Measurements from ENCODE around the gene SCART1.

The SCART1 gene

GRCh38 chr10:133445751-133446708 is 7.7 kb upstream of the SCART1 start:
- Histone ChIP-seq H3K27me3 (ENCODE audit: control insufficient read depth in 1 of 2, insufficient read depth in 2 of 2, low read length in 2 of 2) (peaks cover 0 to 5% of the 10 kb centered on the region in 2 donors), H3K27ac (ENCODE audit: low read length) (no peak overlapping the region), H3K36me3 (ENCODE audit: control insufficient read depth in 2 of 2, insufficient read depth in 2 of 2, low read length in 2 of 2) (peaks cover 0 to 4% of the 10 kb centered on the region in 2 donors), H3K4me3 (ENCODE audit: low read length in 2 of 2) (no peak overlapping the region), H3K9me3 (ENCODE audit: control insufficient read depth in 2 of 2, low read length in 2 of 2) (peaks cover 10 to 20% of the 10 kb centered on the region in 2 donors), H3K9ac (ENCODE audit: low read length in 2 of 2) (no peak overlapping the region), H3K4me1 (ENCODE audit: control insufficient read depth, insufficient read depth, low read length) (no peaks in the 10 kb centered on the region)

GRCh38 chr10:133446979-133447378 is 6.8 kb upstream of the SCART1 start:
- Histone ChIP-seq H3K4me1 (ENCODE audit: control insufficient read depth, insufficient read depth, low read length) (no peaks in the 10 kb centered on the region), H3K27me3 (ENCODE audit: control insufficient read depth in 1 of 2, insufficient read depth in 2 of 2, low read length in 2 of 2) (peaks cover 0 to 5% of the 10 kb centered on the region in 2 donors), H3K36me3 (ENCODE audit: control insufficient read depth in 2 of 2, insufficient read depth in 2 of 2, low read length in 2 of 2) (peaks cover 0 to 4% of the 10 kb centered on the region in 2 donors), H3K9me3 (ENCODE audit: control insufficient read depth in 2 of 2, low read length in 2 of 2) (peaks cover 10 to 20% of the 10 kb centered on the region in 2 donors), H3K9ac (ENCODE audit: low read length in 2 of 2) (no peak overlapping the region), H3K4me3 (ENCODE audit: low read length in 2 of 2) (no peak overlapping the region), H3K27ac (ENCODE audit: low read length) (no peak overlapping the region)

- Histone ChIP-seq H3K36me3 (ENCODE audit: control insufficient read depth in 2 of 2, insufficient read depth in 2 of 2, low read length in 2 of 2) (peaks cover 0 to 2% of the 10 kb centered on the region in 2 donors), H3K27me3 (ENCODE audit: control insufficient read depth in 1 of 2, insufficient read depth in 2 of 2, low read length in 2 of 2) (peaks cover 0 to 4% of the 10 kb centered on the region in 2 donors), H3K4me3 (ENCODE audit: low read length in 2 of 2) (no peak overlapping the region), H3K9ac (ENCODE audit: low read length in 2 of 2) (no peak overlapping the region), H3K9me3 (ENCODE audit: control insufficient read depth in 2 of 2, low read length in 2 of 2) (peaks cover 10 to 20% of the 10 kb centered on the region in 2 donors), H3K4me1 (ENCODE audit: control insufficient read depth, insufficient read depth, low read length) (no peaks in the 10 kb centered on the region), H3K27ac (ENCODE audit: low read length) (no peak overlapping the region)
Observed at GRCh38 chr10:133448120-133448519, 5.6 kb upstream of the SCART1 start.

- peaks cover 10 to 17% of the 10 kb centered on the region in 2 donors for H3K9me3 ChIP-seq (ENCODE audit: control insufficient read depth in 2 of 2, low read length in 2 of 2)
- H3K36me3 ChIP-seq (ENCODE audit: control insufficient read depth in 2 of 2, insufficient read depth in 2 of 2, low read length in 2 of 2): no peaks in the 10 kb centered on the region
- H3K4me3 ChIP-seq (ENCODE audit: low read length in 2 of 2): no peak overlapping the region
- H3K9ac ChIP-seq (ENCODE audit: low read length in 2 of 2): no peak overlapping the region
- H3K27ac ChIP-seq (ENCODE audit: low read length): no peak overlapping the region
- H3K27me3 ChIP-seq (ENCODE audit: control insufficient read depth in 1 of 2, insufficient read depth in 2 of 2, low read length in 2 of 2): no peaks in the 10 kb centered on the region
- H3K4me1 ChIP-seq (ENCODE audit: control insufficient read depth, insufficient read depth, low read length): no peaks in the 10 kb centered on the region
Observed at GRCh38 chr10:133451346-133451745, 2.4 kb upstream of the SCART1 start.

- H3K4me3 ChIP-seq (ENCODE audit: low read length in 2 of 2): no peak overlapping the region
- no peak overlapping the region for H3K27ac ChIP-seq (ENCODE audit: low read length)
- no peak overlapping the region for H3K9ac ChIP-seq (ENCODE audit: low read length in 2 of 2)
- peaks cover 6 to 8% of the 10 kb centered on the region in 2 donors for H3K9me3 ChIP-seq (ENCODE audit: control insufficient read depth in 2 of 2, low read length in 2 of 2)
- H3K4me1 ChIP-seq (ENCODE audit: control insufficient read depth, insufficient read depth, low read length): no peaks in the 10 kb centered on the region
- H3K27me3 ChIP-seq (ENCODE audit: control insufficient read depth in 1 of 2, insufficient read depth in 2 of 2, low read length in 2 of 2): no peaks in the 10 kb centered on the region
- no peaks in the 10 kb centered on the region for H3K36me3 ChIP-seq (ENCODE audit: control insufficient read depth in 2 of 2, insufficient read depth in 2 of 2, low read length in 2 of 2)
Observed at GRCh38 chr10:133452453-133452852, 1.3 kb upstream of the SCART1 start.

- Histone ChIP-seq H3K4me1 (ENCODE audit: control insufficient read depth, insufficient read depth, low read length) (no peaks in the 10 kb centered on the region), H3K4me3 (ENCODE audit: low read length in 2 of 2) (no peak overlapping the region), H3K36me3 (ENCODE audit: control insufficient read depth in 2 of 2, insufficient read depth in 2 of 2, low read length in 2 of 2) (no peaks in the 10 kb centered on the region), H3K9ac (ENCODE audit: low read length in 2 of 2) (no peak overlapping the region), H3K9me3 (ENCODE audit: control insufficient read depth in 2 of 2, low read length in 2 of 2) (no peaks in the 10 kb centered on the region), H3K27ac (ENCODE audit: low read length) (no peak overlapping the region), H3K27me3 (ENCODE audit: control insufficient read depth in 1 of 2, insufficient read depth in 2 of 2, low read length in 2 of 2) (no peaks in the 10 kb centered on the region)
Observed at GRCh38 chr10:133454204-133454893, 604 bp downstream of the SCART1 start.

GRCh38 chr10:133455196-133455595 is 1.5 kb downstream of the SCART1 start:
- no peaks in the 10 kb centered on the region for H3K9me3 ChIP-seq (ENCODE audit: control insufficient read depth in 2 of 2, low read length in 2 of 2)
- H3K4me3 ChIP-seq (ENCODE audit: low read length in 2 of 2): no peak overlapping the region
- H3K4me1 ChIP-seq (ENCODE audit: control insufficient read depth, insufficient read depth, low read length): no peaks in the 10 kb centered on the region
- no peak overlapping the region for H3K27ac ChIP-seq (ENCODE audit: low read length)
- no peaks in the 10 kb centered on the region for H3K27me3 ChIP-seq (ENCODE audit: control insufficient read depth in 1 of 2, insufficient read depth in 2 of 2, low read length in 2 of 2)
- H3K36me3 ChIP-seq (ENCODE audit: control insufficient read depth in 2 of 2, insufficient read depth in 2 of 2, low read length in 2 of 2): no peaks in the 10 kb centered on the region
- no peak overlapping the region for H3K9ac ChIP-seq (ENCODE audit: low read length in 2 of 2)

- Histone ChIP-seq H3K9me3 (ENCODE audit: control insufficient read depth in 2 of 2, low read length in 2 of 2) (no peaks in the 10 kb centered on the region), H3K27ac (ENCODE audit: low read length) (no peak overlapping the region), H3K4me3 (ENCODE audit: low read length in 2 of 2) (no peak overlapping the region), H3K36me3 (ENCODE audit: control insufficient read depth in 2 of 2, insufficient read depth in 2 of 2, low read length in 2 of 2) (no peaks in the 10 kb centered on the region), H3K27me3 (ENCODE audit: control insufficient read depth in 1 of 2, insufficient read depth in 2 of 2, low read length in 2 of 2) (no peaks in the 10 kb centered on the region), H3K4me1 (ENCODE audit: control insufficient read depth, insufficient read depth, low read length) (no peaks in the 10 kb centered on the region), H3K9ac (ENCODE audit: low read length in 2 of 2) (no peak overlapping the region)
Observed at GRCh38 chr10:133455611-133456031, 1.9 kb downstream of the SCART1 start.

- H3K27me3 ChIP-seq (ENCODE audit: control insufficient read depth in 1 of 2, insufficient read depth in 2 of 2, low read length in 2 of 2): no peaks in the 10 kb centered on the region
- no peaks in the 10 kb centered on the region for H3K36me3 ChIP-seq (ENCODE audit: control insufficient read depth in 2 of 2, insufficient read depth in 2 of 2, low read length in 2 of 2)
- H3K4me3 ChIP-seq (ENCODE audit: low read length in 2 of 2): no peak overlapping the region
- no peaks in the 10 kb centered on the region for H3K9me3 ChIP-seq (ENCODE audit: control insufficient read depth in 2 of 2, low read length in 2 of 2)
- H3K4me1 ChIP-seq (ENCODE audit: control insufficient read depth, insufficient read depth, low read length): no peaks in the 10 kb centered on the region
- no peak overlapping the region for H3K9ac ChIP-seq (ENCODE audit: low read length in 2 of 2)
- H3K27ac ChIP-seq (ENCODE audit: low read length): no peak overlapping the region
Observed at GRCh38 chr10:133456041-133456951, 2.6 kb downstream of the SCART1 start.

- Histone ChIP-seq H3K27me3 (ENCODE audit: control insufficient read depth in 1 of 2, insufficient read depth in 2 of 2, low read length in 2 of 2) (no peaks in the 10 kb centered on the region), H3K9me3 (ENCODE audit: control insufficient read depth in 2 of 2, low read length in 2 of 2) (no peaks in the 10 kb centered on the region), H3K4me1 (ENCODE audit: control insufficient read depth, insufficient read depth, low read length) (no peaks in the 10 kb centered on the region), H3K36me3 (ENCODE audit: control insufficient read depth in 2 of 2, insufficient read depth in 2 of 2, low read length in 2 of 2) (no peaks in the 10 kb centered on the region), H3K27ac (ENCODE audit: low read length) (no peak overlapping the region), H3K9ac (ENCODE audit: low read length in 2 of 2) (no peak overlapping the region), H3K4me3 (ENCODE audit: low read length in 2 of 2) (no peak overlapping the region)
Observed at GRCh38 chr10:133457100-133457841, 3.5 kb downstream of the SCART1 start.

All from stomach smooth muscle (tissue), 2 donors.